MCF 10A (cell line): Measurements from ENCODE around the gene LETM1. TPM values are rescaled to one million over a fixed set of nuclear protein-coding genes. Genes with fewer than 3 reads are reported as not detected.

Experiments used
- BruUV-seq: library from RNA; stranded (reverse); fragments of 400-500 nt; replicated peaks from 2 replicates; lab custom pipeline; 2021; lab: Mats Ljungman, UMichigan
- CTCF ChIA-PET: fragments of 300-600 bp; sonication (Branson Sonifier 250); formaldehyde crosslinking; extraction: SDS; loops from one replicate; lab custom pipeline; 2021; ENCODE audit warnings: antibody characterized with exemption, inconsistent platforms; lab: Yijun Ruan, JAX
- POLR2A ChIA-PET: fragments of 300-600, 350-650 bp; sonication (Branson Sonifier 250); formaldehyde crosslinking; extraction: SDS; loops from one replicate; lab custom pipeline; 2020; ENCODE audit warnings: antibody characterized with exemption, inconsistent platforms; lab: Yijun Ruan, JAX
- DNase-seq: peaks from one replicate; pipeline ENCODE4 v3.0.0-alpha.2; 2018; ENCODE audit not compliant: unreplicated experiment
- H3K27ac Mint-ChIP-seq: one replicate; pipeline ENCODE4 v1.8.0; 2022; ENCODE audit warnings: mild to moderate bottlenecking, low read depth, mixed read lengths; ENCODE audit not compliant: unreplicated experiment
- H3K27me3 Mint-ChIP-seq: one replicate; pipeline ENCODE4 v1.8.0; 2022; ENCODE audit warnings: mixed read lengths; ENCODE audit not compliant: insufficient read depth, unreplicated experiment
- H3K36me3 Mint-ChIP-seq: one replicate; pipeline ENCODE4 v1.8.0; 2022; ENCODE audit warnings: mild to moderate bottlenecking, moderate library complexity, mixed read lengths; ENCODE audit not compliant: insufficient read depth, unreplicated experiment
- H3K4me1 Mint-ChIP-seq: one replicate; pipeline ENCODE4 v1.8.0; 2022; ENCODE audit warnings: mixed read lengths; ENCODE audit not compliant: insufficient read depth, unreplicated experiment
- H3K4me3 Mint-ChIP-seq: one replicate; pipeline ENCODE4 v1.8.0; 2022; ENCODE audit warnings: mild to moderate bottlenecking, moderate library complexity, mixed read lengths; ENCODE audit not compliant: unreplicated experiment
- H3K9me3 Mint-ChIP-seq: one replicate; pipeline ENCODE4 v1.8.0; 2022; ENCODE audit warnings: mixed read lengths; ENCODE audit not compliant: unreplicated experiment
- intact Hi-C: fragments of 100-400 bp; cut with micrococcal nuclease; formaldehyde crosslinking; loops from 2 replicates; pipeline ENCODE4 v1.14.1; 2022
- total RNA-seq: library from RNA; stranded (reverse); gene quantifications from 2 replicates; pipeline ENCODE4 v1.2.3, GENCODE V29; 2022
- TF ChIP-seq, protein P1 (sequence below): fragments of 200-600 bp; IDR thresholded peaks from one replicate; pipeline ENCODE4 v1.8.0; 2022; ENCODE audit warnings: antibody characterized with exemption, mild to moderate bottlenecking; ENCODE audit not compliant: unreplicated experiment

LETM1 gene
- total RNA-seq, 1 experiment from 2014 or later = 85.0 TPM

DNA sequence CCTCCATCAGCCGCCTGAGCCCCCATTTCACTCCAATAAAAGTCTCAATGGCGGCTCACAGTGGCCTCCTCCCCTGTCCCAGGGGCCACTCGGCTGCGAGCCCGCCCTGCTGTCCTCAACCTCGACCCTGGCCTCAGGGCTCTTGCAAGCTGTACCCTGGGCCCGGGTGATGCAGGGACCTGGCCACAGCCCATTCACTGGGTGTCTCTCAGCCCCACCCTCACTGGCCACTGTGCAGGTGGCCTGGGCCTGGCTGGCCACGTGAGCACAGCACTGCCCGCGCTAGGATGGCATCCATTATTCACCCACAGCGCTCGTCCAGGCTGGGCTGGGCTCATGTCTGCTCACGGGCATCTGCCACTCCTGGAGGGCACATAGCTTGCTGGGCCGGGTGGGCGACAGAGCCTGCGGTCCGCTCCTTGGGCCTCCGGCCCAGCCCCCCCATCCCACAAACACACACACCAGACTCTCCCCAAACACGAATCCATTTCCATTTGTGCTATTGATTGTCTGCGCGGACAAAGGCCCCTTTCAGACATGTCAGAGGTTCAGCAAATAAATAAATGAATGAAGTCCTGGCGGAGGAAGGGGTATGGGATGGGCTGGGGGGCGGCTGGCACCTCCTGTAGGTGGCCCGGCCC is 79.3 kb downstream of the LETM1 start:
- Mint-ChIP-seq H3K9me3 (no peaks in the 10 kb centered on the region), H3K4me3 (no peak overlapping the region), H3K36me3 (no peaks in the 10 kb centered on the region), H3K27me3 (no peaks in the 10 kb centered on the region), H3K27ac (no peak overlapping the region), H3K4me1 (peaks cover 6% of the 10 kb centered on the region)
- intact Hi-C loops = no loop called here
- ChIA-PET CTCF (interaction anchor here (0.7 to 1.0 kb wide), 2 partner anchors 24 to 29 kb away, joined by 3 to 4 read pairs; no protein-coding TSS in a partner anchor), POLR2A (interaction anchor here (1.0 kb wide), 1 partner anchor 33 kb away, joined by 3 read pairs; no protein-coding TSS in a partner anchor)
- no TSS peak for BruUV-seq
- TF ChIP-seq, protein P1, sequence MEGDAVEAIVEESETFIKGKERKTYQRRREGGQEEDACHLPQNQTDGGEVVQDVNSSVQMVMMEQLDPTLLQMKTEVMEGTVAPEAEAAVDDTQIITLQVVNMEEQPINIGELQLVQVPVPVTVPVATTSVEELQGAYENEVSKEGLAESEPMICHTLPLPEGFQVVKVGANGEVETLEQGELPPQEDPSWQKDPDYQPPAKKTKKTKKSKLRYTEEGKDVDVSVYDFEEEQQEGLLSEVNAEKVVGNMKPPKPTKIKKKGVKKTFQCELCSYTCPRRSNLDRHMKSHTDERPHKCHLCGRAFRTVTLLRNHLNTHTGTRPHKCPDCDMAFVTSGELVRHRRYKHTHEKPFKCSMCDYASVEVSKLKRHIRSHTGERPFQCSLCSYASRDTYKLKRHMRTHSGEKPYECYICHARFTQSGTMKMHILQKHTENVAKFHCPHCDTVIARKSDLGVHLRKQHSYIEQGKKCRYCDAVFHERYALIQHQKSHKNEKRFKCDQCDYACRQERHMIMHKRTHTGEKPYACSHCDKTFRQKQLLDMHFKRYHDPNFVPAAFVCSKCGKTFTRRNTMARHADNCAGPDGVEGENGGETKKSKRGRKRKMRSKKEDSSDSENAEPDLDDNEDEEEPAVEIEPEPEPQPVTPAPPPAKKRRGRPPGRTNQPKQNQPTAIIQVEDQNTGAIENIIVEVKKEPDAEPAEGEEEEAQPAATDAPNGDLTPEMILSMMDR = no peak
- DNase-seq = no peak

DNA sequence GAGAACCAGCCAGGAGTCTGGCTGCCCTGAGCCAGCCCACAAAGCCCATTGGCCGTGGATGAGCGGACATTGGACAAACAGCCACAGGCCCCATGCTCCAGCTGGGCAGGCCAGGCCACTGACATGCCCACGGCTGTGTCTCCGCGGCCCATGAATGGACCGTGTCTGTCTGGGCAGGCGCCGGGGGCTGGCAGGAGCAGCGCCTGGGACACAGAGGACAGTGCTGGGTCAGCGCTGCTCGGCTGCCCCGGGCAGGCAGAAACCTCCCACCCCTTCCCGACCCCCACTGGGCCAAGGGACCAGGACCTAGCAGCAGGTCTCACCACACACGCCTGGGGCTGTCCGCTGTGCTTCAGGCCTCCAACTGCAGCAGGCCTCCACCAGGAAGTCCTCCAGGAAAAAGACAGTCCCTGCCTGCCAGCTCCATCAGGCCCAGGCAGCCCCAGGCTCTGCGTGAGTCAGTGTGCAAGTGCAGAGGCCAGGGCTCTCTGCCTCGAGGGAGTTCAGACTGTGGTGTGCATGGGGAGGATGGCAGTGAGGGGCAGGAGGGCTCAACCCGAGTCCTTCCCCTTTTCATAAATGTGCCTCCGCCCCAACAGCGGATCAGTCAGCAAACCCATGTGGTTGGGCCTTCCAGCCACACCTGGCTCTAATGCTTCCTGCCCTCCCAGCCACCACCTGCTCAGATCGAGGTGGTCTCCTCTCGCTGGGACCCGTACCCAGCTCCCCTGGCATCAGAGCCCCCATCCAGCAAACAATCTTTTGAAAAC is 80.0 kb downstream of the LETM1 start:
- H3K4me3 Mint-ChIP-seq = no peak overlapping the region
- no peaks in the 10 kb centered on the region for H3K27me3 Mint-ChIP-seq
- no peaks in the 10 kb centered on the region for H3K9me3 Mint-ChIP-seq
- intact Hi-C loops = no loop called here
- CTCF ChIA-PET = no interaction called here
- peak; percentile 37 for DNase-seq
- no peaks in the 10 kb centered on the region for H3K36me3 Mint-ChIP-seq
- POLR2A ChIA-PET = no interaction called here
- no TSS peak for BruUV-seq
- H3K27ac Mint-ChIP-seq = no peak overlapping the region
- TF ChIP-seq, protein P1 = no peak
- peaks cover 6% of the 10 kb centered on the region for H3K4me1 Mint-ChIP-seq

DNA sequence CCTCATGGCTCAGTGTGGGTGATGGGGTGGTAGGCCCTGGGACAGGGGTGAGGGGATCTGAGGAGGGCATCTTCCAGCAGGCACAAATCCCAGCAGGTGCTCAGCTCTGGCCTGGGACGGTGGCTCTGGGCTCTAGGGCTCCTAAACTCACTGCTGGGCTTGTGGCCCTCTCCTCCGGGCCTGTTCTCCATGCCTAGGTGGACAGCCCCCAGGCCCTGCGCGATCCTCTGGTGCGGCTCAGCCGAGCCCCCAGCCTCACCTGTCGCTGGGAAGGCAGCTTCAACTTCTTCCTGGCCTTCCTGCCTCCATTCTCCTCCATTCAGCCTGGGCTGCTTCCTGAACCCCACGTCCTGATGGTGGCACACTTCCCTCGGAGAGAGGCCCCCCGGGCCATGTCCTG is 82.2 kb downstream of the LETM1 start:
- no peaks in the 10 kb centered on the region for H3K36me3 Mint-ChIP-seq
- H3K9me3 Mint-ChIP-seq = no peaks in the 10 kb centered on the region
- CTCF ChIA-PET = interaction anchor here (0.7 to 0.9 kb wide), 2 partner anchors 22 to 43 kb away, joined by 3 read pairs; no protein-coding TSS in a partner anchor
- H3K4me1 Mint-ChIP-seq = peaks cover under 1% of the 10 kb centered on the region
- no peak overlapping the region for H3K4me3 Mint-ChIP-seq
- no peaks in the 10 kb centered on the region for H3K27me3 Mint-ChIP-seq
- POLR2A ChIA-PET = interaction anchor here (0.6 to 0.7 kb wide), 2 partner anchors 9 to 46 kb away, joined by 3 read pairs; no protein-coding TSS in a partner anchor
- intact Hi-C loops = no loop called here
- TF ChIP-seq, protein P1 = no peak
- BruUV-seq = no TSS peak
- H3K27ac Mint-ChIP-seq = no peak overlapping the region
- DNase-seq = no peak

DNA sequence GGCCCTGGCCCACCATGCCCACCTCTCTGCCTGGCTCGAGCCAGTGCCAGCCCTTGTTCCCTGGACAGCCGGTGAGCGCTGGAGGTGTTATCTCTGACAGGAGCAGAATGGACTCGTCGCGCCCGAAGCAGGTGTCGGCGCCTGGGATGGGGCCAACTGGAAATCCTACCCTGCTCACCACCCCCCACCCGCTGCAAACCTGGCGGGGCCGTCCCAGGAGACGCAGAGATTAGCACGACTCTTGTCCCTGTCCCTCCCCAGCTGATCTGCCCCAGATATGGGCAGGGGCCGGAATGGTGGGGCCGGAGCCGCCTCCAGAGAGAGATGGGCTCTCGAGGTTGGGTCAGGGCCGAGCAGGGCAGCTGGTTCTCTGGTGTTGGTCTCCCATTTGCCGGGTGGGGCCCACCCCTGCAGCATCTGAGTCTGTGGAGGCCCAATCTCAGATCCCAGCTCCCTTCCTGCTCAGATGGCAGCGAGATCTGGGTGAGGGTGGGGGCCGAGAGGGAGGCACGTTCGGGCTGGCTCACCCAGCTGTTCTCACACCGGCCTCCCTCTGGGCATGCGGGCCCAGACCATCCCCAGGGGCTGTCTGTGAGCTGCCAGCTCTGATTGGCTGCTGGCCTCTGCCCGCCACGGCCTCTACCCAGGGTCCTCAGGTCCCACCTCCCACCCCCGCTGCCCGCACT is 83.0 kb downstream of the LETM1 start:
- no peak overlapping the region for H3K27ac Mint-ChIP-seq
- no peaks in the 10 kb centered on the region for H3K36me3 Mint-ChIP-seq
- no peaks in the 10 kb centered on the region for H3K9me3 Mint-ChIP-seq
- no peaks in the 10 kb centered on the region for H3K27me3 Mint-ChIP-seq
- TF ChIP-seq, protein P1 = no peak
- no peak for DNase-seq
- intact Hi-C loops = no loop called here
- CTCF ChIA-PET = no interaction called here
- no peak overlapping the region for H3K4me3 Mint-ChIP-seq
- POLR2A ChIA-PET = interaction anchor here (0.9 kb wide), 1 partner anchor 21 kb away, joined by 4 read pairs; no protein-coding TSS in a partner anchor
- H3K4me1 Mint-ChIP-seq = no peaks in the 10 kb centered on the region
- BruUV-seq = no TSS peak
